ENCODE data around the gene TRPC4AP.

The TRPC4AP gene

DNA sequence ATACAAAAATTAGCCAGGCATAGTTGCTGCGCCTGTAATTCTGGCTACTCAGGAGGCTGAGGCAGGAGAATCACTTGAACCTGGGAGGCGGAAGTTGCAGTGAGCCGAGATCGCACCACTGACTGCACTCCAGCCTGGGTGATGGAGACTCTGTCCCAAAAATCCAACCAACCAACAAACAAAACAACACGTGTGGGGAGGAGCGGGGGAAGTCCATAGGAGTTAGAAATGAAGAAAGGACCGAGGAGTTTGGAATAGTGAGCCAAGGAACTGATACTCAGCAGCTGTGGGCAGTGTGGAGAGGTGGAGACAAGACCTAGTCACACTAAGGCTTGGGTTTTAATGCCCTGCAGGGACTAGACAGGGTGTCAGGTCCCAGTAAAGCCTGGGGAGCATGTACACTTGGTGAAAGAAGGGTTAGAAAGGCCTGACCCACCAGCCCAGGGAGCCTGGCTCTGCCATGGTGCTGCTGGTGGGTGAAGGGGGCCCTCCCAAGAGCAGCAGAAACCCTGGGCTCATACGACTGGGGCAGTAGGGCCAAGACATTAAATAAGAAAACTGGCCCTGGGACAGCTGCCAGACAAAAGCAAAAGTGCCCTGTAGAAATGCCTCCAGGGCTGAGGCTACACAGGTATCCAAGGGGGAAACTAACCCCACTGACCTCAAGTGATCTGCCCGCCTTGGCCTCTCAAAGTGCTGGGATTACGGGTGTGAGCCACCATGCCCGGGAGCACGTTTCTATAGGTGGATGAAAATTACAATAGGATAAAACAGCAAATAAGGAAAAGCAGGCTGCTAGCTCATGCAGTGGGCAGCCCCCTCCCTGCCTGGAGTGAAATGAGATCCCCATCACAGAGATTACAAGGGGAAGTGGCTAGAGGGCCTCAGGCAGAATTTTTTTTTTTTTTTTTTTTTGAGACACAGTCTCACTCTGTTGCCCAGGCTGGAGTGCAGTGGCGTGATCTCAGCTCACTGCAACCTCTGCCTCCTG is 78.9 kb downstream of the TRPC4AP start:
- H3F3A ChIP-seq (ENCODE audit: low read depth), result no peaks in the 10 kb centered on the region
- no peak for TF ChIP-seq EZH2phosphoT487 (IDR thresholded peaks at IDR 0.05; ENCODE audit: borderline replicate concordance)
- TF ChIP-seq, protein P1, sequence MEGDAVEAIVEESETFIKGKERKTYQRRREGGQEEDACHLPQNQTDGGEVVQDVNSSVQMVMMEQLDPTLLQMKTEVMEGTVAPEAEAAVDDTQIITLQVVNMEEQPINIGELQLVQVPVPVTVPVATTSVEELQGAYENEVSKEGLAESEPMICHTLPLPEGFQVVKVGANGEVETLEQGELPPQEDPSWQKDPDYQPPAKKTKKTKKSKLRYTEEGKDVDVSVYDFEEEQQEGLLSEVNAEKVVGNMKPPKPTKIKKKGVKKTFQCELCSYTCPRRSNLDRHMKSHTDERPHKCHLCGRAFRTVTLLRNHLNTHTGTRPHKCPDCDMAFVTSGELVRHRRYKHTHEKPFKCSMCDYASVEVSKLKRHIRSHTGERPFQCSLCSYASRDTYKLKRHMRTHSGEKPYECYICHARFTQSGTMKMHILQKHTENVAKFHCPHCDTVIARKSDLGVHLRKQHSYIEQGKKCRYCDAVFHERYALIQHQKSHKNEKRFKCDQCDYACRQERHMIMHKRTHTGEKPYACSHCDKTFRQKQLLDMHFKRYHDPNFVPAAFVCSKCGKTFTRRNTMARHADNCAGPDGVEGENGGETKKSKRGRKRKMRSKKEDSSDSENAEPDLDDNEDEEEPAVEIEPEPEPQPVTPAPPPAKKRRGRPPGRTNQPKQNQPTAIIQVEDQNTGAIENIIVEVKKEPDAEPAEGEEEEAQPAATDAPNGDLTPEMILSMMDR (conservative IDR thresholded peaks at IDR 0.05; ENCODE audit: low read length), result no peak
- H3K27me3 ChIP-seq (ENCODE audit: insufficient read depth, low read length, poor library complexity, severe bottlenecking), result no peaks in the 10 kb centered on the region
- no peaks in the 10 kb centered on the region for H3K9me2 ChIP-seq (replicated peaks; ENCODE audit: low read depth, low read length)
- H3K4me2 ChIP-seq (ENCODE audit: low read depth, low read length, poor library complexity, severe bottlenecking), result no peak overlapping the region
- H2AFZ ChIP-seq (ENCODE audit: low read length), result no peak overlapping the region
- no peaks in the 10 kb centered on the region for H3K79me2 ChIP-seq (ENCODE audit: insufficient read depth, low read length)
- H3K9me3 ChIP-seq (ENCODE audit: insufficient read depth, low read depth, low read length), result no peaks in the 10 kb centered on the region
- H3K36me3 ChIP-seq (ENCODE audit: insufficient read depth, low read length), result peaks cover 93% of the 10 kb centered on the region
- no peaks in the 10 kb centered on the region for H4K20me1 ChIP-seq (ENCODE audit: insufficient read depth, low read length, poor library complexity, severe bottlenecking)
- no peak overlapping the region for H3K9ac ChIP-seq (ENCODE audit: low read depth, low read length, poor library complexity, severe bottlenecking)
- peaks cover 3% of the 10 kb centered on the region for H3K4me1 ChIP-seq (ENCODE audit: insufficient read depth, low read length, poor library complexity, severe bottlenecking)
- H3K4me3 ChIP-seq (ENCODE audit: low read length, poor library complexity, severe bottlenecking), result no peak overlapping the region

DNA sequence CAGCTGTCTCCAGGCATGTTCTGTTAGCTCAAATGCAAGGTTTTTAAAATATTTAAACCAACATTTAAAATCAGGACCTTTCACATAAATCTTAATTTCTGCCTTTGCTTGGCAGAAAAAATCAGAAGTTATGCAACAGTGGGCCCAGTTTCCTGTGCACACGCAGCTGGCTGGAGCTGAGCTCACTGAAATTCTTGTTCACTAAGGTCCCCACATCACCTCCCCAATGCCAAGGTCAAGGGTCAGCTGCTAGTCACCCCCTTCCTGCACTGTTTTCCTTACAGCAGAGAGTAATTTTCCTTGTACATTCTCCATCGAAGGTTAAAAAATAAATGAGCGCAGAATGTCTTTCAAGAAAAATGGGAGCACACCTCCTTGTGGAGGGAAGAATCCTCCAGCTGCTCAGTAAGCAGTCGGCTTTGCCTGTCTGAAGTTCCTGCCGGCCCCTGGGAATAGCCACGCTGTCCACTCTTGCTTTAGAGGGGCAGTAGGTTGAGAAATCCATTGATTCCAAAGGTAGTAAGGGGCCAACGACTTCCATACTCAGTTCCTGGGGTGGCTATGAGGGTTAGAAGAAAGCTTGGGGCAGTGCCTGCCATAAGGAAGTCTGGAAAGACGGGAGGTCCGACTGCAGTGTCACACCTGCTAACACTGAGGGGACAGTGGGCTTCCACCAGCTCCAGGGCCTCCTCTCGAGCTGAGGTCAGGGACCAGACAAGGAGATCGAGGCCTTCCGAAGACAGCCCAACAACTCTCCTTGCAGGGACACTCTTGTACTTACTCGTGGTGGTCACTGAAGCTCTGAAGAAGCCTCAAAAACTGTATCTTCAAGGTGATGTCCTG is 80.2 kb downstream of the TRPC4AP start:
- no peak for TF ChIP-seq EZH2phosphoT487 (IDR thresholded peaks at IDR 0.05; ENCODE audit: borderline replicate concordance)
- TF ChIP-seq, protein P1 (conservative IDR thresholded peaks at IDR 0.05; ENCODE audit: low read length), result no peak
- H3K4me1 ChIP-seq (ENCODE audit: insufficient read depth, low read length, poor library complexity, severe bottlenecking), result peaks cover 3% of the 10 kb centered on the region
- H3K9ac ChIP-seq (ENCODE audit: low read depth, low read length, poor library complexity, severe bottlenecking), result no peak overlapping the region
- H3K4me2 ChIP-seq (ENCODE audit: low read depth, low read length, poor library complexity, severe bottlenecking), result no peak overlapping the region
- H3F3A ChIP-seq (ENCODE audit: low read depth), result no peaks in the 10 kb centered on the region
- no peak overlapping the region for H2AFZ ChIP-seq (ENCODE audit: low read length)
- no peaks in the 10 kb centered on the region for H3K9me3 ChIP-seq (ENCODE audit: insufficient read depth, low read depth, low read length)
- no peaks in the 10 kb centered on the region for H3K9me2 ChIP-seq (replicated peaks; ENCODE audit: low read depth, low read length)
- peaks cover 97% of the 10 kb centered on the region for H3K36me3 ChIP-seq (ENCODE audit: insufficient read depth, low read length)
- H3K27me3 ChIP-seq (ENCODE audit: insufficient read depth, low read length, poor library complexity, severe bottlenecking), result no peaks in the 10 kb centered on the region
- H3K79me2 ChIP-seq (ENCODE audit: insufficient read depth, low read length), result no peaks in the 10 kb centered on the region
- H3K4me3 ChIP-seq (ENCODE audit: low read length, poor library complexity, severe bottlenecking), result no peak overlapping the region
- no peaks in the 10 kb centered on the region for H4K20me1 ChIP-seq (ENCODE audit: insufficient read depth, low read length, poor library complexity, severe bottlenecking)

DNA sequence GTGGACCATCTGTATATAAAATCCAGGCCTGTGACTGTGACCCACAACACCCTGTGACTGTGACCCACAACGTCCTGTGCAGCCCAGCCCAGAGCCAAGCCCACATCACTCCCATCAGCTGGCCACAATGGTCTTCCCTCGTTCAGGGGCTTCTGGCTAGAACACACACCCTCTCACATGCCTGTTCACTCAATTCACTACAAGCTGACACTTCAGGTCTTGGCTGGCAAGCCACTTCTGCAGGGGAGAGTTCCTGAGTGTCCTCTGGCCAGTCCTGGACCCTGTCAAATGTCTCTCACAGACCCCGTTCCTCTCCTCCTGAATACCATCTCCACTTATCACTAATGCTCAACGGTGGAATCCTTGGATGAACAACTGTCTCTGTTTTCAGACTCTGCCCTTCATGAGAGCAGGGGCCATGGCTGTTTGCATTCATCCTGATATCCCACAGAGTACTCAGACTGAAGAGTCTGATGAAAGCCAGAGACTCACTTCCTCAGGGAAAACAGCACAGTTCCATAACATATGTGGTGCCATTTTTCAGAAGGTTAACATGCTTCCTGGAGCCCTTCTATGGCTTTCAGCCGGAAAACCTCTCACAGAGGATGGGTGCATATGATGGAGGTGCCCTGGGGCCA is 80.9 kb downstream of the TRPC4AP start:
- Histone ChIP-seq H3K36me3 (ENCODE audit: insufficient read depth, low read length) (peaks cover 97% of the 10 kb centered on the region), H3K4me3 (ENCODE audit: low read length, poor library complexity, severe bottlenecking) (no peak overlapping the region), H3K4me2 (ENCODE audit: low read depth, low read length, poor library complexity, severe bottlenecking) (no peak overlapping the region)

More for the DNA sequence above, 80.9 kb downstream of the TRPC4AP start:
- Histone ChIP-seq H3K9ac (ENCODE audit: low read depth, low read length, poor library complexity, severe bottlenecking) (no peak overlapping the region), H3K79me2 (ENCODE audit: insufficient read depth, low read length) (no peaks in the 10 kb centered on the region), H3K4me1 (ENCODE audit: insufficient read depth, low read length, poor library complexity, severe bottlenecking) (peaks cover 3% of the 10 kb centered on the region), H2AFZ (ENCODE audit: low read length) (no peak overlapping the region), H4K20me1 (ENCODE audit: insufficient read depth, low read length, poor library complexity, severe bottlenecking) (no peaks in the 10 kb centered on the region), H3K27me3 (ENCODE audit: insufficient read depth, low read length, poor library complexity, severe bottlenecking) (no peaks in the 10 kb centered on the region), H3K9me3 (ENCODE audit: insufficient read depth, low read depth, low read length) (no peaks in the 10 kb centered on the region), H3F3A (ENCODE audit: low read depth) (no peaks in the 10 kb centered on the region), H3K9me2 (replicated peaks; ENCODE audit: low read depth, low read length) (no peaks in the 10 kb centered on the region)
- TF ChIP-seq, protein P1 (conservative IDR thresholded peaks at IDR 0.05; ENCODE audit: low read length), result no peak
- TF ChIP-seq EZH2phosphoT487 (IDR thresholded peaks at IDR 0.05; ENCODE audit: borderline replicate concordance), result no peak

All from Loucy (cell line).